ENCODE measurements around the gene TSPAN8.

- TF ChIP-seq, protein P1, sequence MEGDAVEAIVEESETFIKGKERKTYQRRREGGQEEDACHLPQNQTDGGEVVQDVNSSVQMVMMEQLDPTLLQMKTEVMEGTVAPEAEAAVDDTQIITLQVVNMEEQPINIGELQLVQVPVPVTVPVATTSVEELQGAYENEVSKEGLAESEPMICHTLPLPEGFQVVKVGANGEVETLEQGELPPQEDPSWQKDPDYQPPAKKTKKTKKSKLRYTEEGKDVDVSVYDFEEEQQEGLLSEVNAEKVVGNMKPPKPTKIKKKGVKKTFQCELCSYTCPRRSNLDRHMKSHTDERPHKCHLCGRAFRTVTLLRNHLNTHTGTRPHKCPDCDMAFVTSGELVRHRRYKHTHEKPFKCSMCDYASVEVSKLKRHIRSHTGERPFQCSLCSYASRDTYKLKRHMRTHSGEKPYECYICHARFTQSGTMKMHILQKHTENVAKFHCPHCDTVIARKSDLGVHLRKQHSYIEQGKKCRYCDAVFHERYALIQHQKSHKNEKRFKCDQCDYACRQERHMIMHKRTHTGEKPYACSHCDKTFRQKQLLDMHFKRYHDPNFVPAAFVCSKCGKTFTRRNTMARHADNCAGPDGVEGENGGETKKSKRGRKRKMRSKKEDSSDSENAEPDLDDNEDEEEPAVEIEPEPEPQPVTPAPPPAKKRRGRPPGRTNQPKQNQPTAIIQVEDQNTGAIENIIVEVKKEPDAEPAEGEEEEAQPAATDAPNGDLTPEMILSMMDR (IDR thresholded peaks at IDR 0.05) = no peak
- no peak for TF ChIP-seq POLR2A (IDR thresholded peaks at IDR 0.05)
Observed at GRCh38 chr12:71159878-71160277, 2.1 kb upstream of the TSPAN8 start.

All from lower leg skin (tissue), 3 donors.